ENCODE measurements around the gene EXOSC10. TPM values are rescaled to one million over a fixed set of nuclear protein-coding genes. Genes with fewer than 3 reads are reported as not detected.

EXOSC10 gene
- total and polyA plus RNA-seq, 9 of the 15 experiments (the other 6 are each of a cell fraction or from before 2014, with no cell fraction given): 23.4 to 150 (median 105) TPM

GRCh38 chr1:11037740-11038182 is 61.9 kb downstream of the EXOSC10 start (continued):
- peak in 1 of 3 experiments; percentile 28 for TF ChIP-seq YY1 (IDR thresholded peaks at IDR 0.05; ENCODE audit: borderline replicate concordance in 1 of 3, control insufficient read depth in 1 of 3, extremely low read depth in 1 of 3, insufficient read depth in 3 of 3, insufficient read length in 1 of 3, insufficient replicate concordance in 2 of 3, low read depth in 1 of 3, low read length in 2 of 3)
- TF ChIP-seq EHMT2 (IDR thresholded peaks at IDR 0.05): 0 out of 2 replicates have a peak, but pooled peaks have one; percentile 7
- 0 out of 2 replicates have a peak, but pooled peaks have one; percentile 9 for TF ChIP-seq JUN (IDR thresholded peaks at IDR 0.05; ENCODE audit: borderline replicate concordance, low read depth, low read length)
- TF ChIP-seq JUN (CRISPR knock-in tag; IDR thresholded peaks at IDR 0.05; ENCODE audit: borderline replicate concordance): no peak
- no peak for TF ChIP-seq USF1 (CRISPR knock-in tag; IDR thresholded peaks at IDR 0.05)
- peak in 1 of 2 experiments; percentile 44; a peak in 1 of 4 replicates for TF ChIP-seq ARNT (IDR thresholded peaks at IDR 0.05)
- TF ChIP-seq ZNF318 (IDR thresholded peaks at IDR 0.05; ENCODE audit: borderline replicate concordance in 1 of 2, low read depth in 1 of 2): no peak
- no peak for TF ChIP-seq SFPQ (IDR thresholded peaks at IDR 0.05; ENCODE audit: low read depth, low read length)
- TF ChIP-seq ARID2 (IDR thresholded peaks at IDR 0.05): peak; percentile 75; the same call in 1 of the 2 replicates
- peak; percentile 45 for TF ChIP-seq CREM (IDR thresholded peaks at IDR 0.05; ENCODE audit: low read depth)
- peak; percentile 4; the same call in 1 of the 2 replicates for TF ChIP-seq ATF7 (IDR thresholded peaks at IDR 0.05)
- 0 out of 4 replicates have a peak, but pooled peaks of 1 of the 2 experiments have one; percentile 10 for TF ChIP-seq KDM1A (IDR thresholded peaks at IDR 0.05)
- TF ChIP-seq RB1 (IDR thresholded peaks at IDR 0.05; ENCODE audit: low read depth): peak; percentile 56; the same call in 1 of the 2 replicates

Measured in K562 (cell line).